GM12801 (cell line): ENCODE results near the gene IFNG.

ENCODE experiments used
- CTCF ChIP-seq: IDR thresholded peaks from one replicate; pipeline ENCODE4 v1.5.1; 2011; ENCODE audit warnings: control low read depth; ENCODE audit not compliant: insufficient read length; ENCODE audit errors: extremely low read depth

The IFNG gene

GRCh38 chr12:68190301-68190700 lies 30.8 kb upstream of the IFNG start:
- TF ChIP-seq CTCF, result no peak

- TF ChIP-seq CTCF, result no peak
These were observed 30.3 kb upstream of the IFNG start for GRCh38 chr12:68189821-68190242.

GRCh38 chr12:68185598-68185997 lies 26.1 kb upstream of the IFNG start:
- no peak for TF ChIP-seq CTCF

GRCh38 chr12:68180792-68181744 lies 21.5 kb upstream of the IFNG start:
- TF ChIP-seq CTCF, result no peak

- no peak for TF ChIP-seq CTCF
These were observed 19.4 kb upstream of the IFNG start for GRCh38 chr12:68178774-68179439.

GRCh38 chr12:68178184-68178583 lies 18.6 kb upstream of the IFNG start:
- no peak for TF ChIP-seq CTCF

GRCh38 chr12:68177562-68177961 lies 18.0 kb upstream of the IFNG start:
- no peak for TF ChIP-seq CTCF
